ENCODE results near the gene CARS2. TPM values are rescaled to one million over a fixed set of nuclear protein-coding genes. Genes with fewer than 3 reads are reported as not detected.

Gene CARS2
- total RNA-seq, 1 experiment from 2014 or later = 31.9 TPM

- Histone ChIP-seq H3K9me3 (ENCODE audit: control insufficient read depth, insufficient read depth, low read depth, low read length) (no peaks in the 10 kb centered on the region), H3K27ac (ENCODE audit: low read length) (no peak overlapping the region), H3K36me3 (ENCODE audit: control insufficient read depth, insufficient read depth, low read length) (no peaks in the 10 kb centered on the region), H3K4me3 (ENCODE audit: low read depth in 2 of 2, low read length in 2 of 2) (no peak overlapping the region), H3K4me1 (ENCODE audit: control insufficient read depth, insufficient read depth, low read length) (no peaks in the 10 kb centered on the region), H3K27me3 (ENCODE audit: control insufficient read depth, insufficient read depth, low read length) (no peaks in the 10 kb centered on the region)
- ATAC-seq (no peak), DNase-seq (ENCODE audit: low read depth, low spot score) (no peak)
- no TSS peak for BruUV-seq (replicated peaks)
- in situ Hi-C loops (cut with HindIII; ENCODE audit: low pct_unique_long_range_greater_than_20kb, low sequenced_read_pairs) (no loop called here), intact Hi-C loops (cut with micrococcal nuclease; ENCODE audit: unreplicated experiment) (no loop called here)
- TF ChIP-seq POLR2AphosphoS5 (IDR thresholded peaks at IDR 0.05; ENCODE audit: low read depth, low read length) (no peak), TCF7L2 (IDR thresholded peaks at IDR 0.05; ENCODE audit: low read depth, low read length) (no peak), CTCF (IDR thresholded peaks at IDR 0.05) (no peak), REST (IDR thresholded peaks at IDR 0.05; ENCODE audit: insufficient read depth in 1 of 2, low read depth in 2 of 2, low read length in 1 of 2) (no peak), SIN3A (IDR thresholded peaks at IDR 0.05; ENCODE audit: borderline replicate concordance, insufficient read depth, low read depth, low read length) (no peak)
- ChIA-PET POLR2A (no interaction called here), CTCF (no interaction called here)
These were observed 52.6 kb downstream of the CARS2 start for GRCh38 chr13:110653271-110653670.

GRCh38 chr13:110652764-110653163 is 53.2 kb downstream of the CARS2 start:
- Histone ChIP-seq H3K27ac (ENCODE audit: low read length) (no peak overlapping the region), H3K4me1 (ENCODE audit: control insufficient read depth, insufficient read depth, low read length) (no peaks in the 10 kb centered on the region), H3K4me3 (ENCODE audit: low read depth in 2 of 2, low read length in 2 of 2) (no peak overlapping the region), H3K27me3 (ENCODE audit: control insufficient read depth, insufficient read depth, low read length) (no peaks in the 10 kb centered on the region), H3K36me3 (ENCODE audit: control insufficient read depth, insufficient read depth, low read length) (no peaks in the 10 kb centered on the region), H3K9me3 (ENCODE audit: control insufficient read depth, insufficient read depth, low read depth, low read length) (no peaks in the 10 kb centered on the region)
- TF ChIP-seq CTCF (IDR thresholded peaks at IDR 0.05) (no peak), TCF7L2 (IDR thresholded peaks at IDR 0.05; ENCODE audit: low read depth, low read length) (no peak), SIN3A (IDR thresholded peaks at IDR 0.05; ENCODE audit: borderline replicate concordance, insufficient read depth, low read depth, low read length) (no peak), POLR2AphosphoS5 (IDR thresholded peaks at IDR 0.05; ENCODE audit: low read depth, low read length) (no peak), REST (IDR thresholded peaks at IDR 0.05; ENCODE audit: insufficient read depth in 1 of 2, low read depth in 2 of 2, low read length in 1 of 2) (no peak)
- in situ Hi-C loops (cut with HindIII; ENCODE audit: low pct_unique_long_range_greater_than_20kb, low sequenced_read_pairs) = no loop called here
- BruUV-seq (replicated peaks) = no TSS peak
- ATAC-seq = no peak
- DNase-seq (ENCODE audit: low read depth, low spot score) = no peak
- intact Hi-C loops (cut with micrococcal nuclease; ENCODE audit: unreplicated experiment) = no loop called here
- CTCF ChIA-PET = no interaction called here
- POLR2A ChIA-PET = no interaction called here
